GM12865 (cell line): ENCODE results near the gene RBPJ.
"Not testable (repeated sequence)": the region's sequence is repeated elsewhere in the genome, so short reads cannot be mapped to it uniquely, and the experiment has no call there.

Experiments used
- DNase-seq: peaks from one replicate; pipeline ENCODE4 v3.0.0; 2010; ENCODE audit warnings: low read depth
- H3K4me3 ChIP-seq: 2 replicates; pipeline ENCODE4 v1.5.1; 2011; ENCODE audit warnings: mild to moderate bottlenecking, low read depth, low read length, control low read depth
- TF ChIP-seq, protein P1 (sequence below): IDR thresholded peaks from 2 replicates; pipeline ENCODE4 v1.5.1; 2011; ENCODE audit warnings: low read length, control low read depth, low read depth, inconsistent platforms; ENCODE audit not compliant: insufficient read depth; ENCODE audit errors: missing control alignments

RBPJ gene

GRCh38 chr4:26311633-26312032 is 9.2 kb upstream of the RBPJ start:
- TF ChIP-seq, protein P1, sequence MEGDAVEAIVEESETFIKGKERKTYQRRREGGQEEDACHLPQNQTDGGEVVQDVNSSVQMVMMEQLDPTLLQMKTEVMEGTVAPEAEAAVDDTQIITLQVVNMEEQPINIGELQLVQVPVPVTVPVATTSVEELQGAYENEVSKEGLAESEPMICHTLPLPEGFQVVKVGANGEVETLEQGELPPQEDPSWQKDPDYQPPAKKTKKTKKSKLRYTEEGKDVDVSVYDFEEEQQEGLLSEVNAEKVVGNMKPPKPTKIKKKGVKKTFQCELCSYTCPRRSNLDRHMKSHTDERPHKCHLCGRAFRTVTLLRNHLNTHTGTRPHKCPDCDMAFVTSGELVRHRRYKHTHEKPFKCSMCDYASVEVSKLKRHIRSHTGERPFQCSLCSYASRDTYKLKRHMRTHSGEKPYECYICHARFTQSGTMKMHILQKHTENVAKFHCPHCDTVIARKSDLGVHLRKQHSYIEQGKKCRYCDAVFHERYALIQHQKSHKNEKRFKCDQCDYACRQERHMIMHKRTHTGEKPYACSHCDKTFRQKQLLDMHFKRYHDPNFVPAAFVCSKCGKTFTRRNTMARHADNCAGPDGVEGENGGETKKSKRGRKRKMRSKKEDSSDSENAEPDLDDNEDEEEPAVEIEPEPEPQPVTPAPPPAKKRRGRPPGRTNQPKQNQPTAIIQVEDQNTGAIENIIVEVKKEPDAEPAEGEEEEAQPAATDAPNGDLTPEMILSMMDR, result no peak
- H3K4me3 ChIP-seq, result no peak overlapping the region
- no peak for DNase-seq

DNA sequence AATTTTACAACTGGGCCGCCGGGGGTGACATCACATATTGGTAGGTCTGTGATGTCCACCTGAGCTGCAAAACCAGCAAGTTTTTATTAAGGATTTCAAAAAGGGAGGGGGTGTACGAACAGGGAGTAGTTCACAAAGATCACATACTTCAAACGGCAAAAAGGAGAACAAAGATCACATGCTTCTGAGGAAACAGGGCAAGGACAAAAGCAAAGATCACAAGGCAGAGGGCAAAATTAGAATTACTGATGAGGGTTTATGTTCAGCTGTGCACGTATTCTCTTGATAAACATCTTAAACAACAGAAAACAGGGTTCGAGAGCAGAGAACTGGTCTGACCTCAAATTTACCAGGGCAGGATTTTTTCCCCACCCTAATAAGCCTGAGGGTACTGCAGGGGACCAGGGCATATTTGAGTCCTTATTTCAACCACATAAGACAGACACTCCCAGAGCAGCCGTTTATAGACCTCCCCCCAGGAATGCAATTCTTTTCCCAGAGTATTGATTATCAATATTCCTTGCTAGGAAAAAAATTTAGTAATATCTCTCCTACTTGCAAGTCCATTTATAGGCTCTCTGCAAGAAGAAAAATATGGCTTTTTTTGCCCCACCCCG is 5.4 kb upstream of the RBPJ start:
- not testable (repeated sequence) for H3K4me3 ChIP-seq, DNase-seq

- H3K4me3 ChIP-seq, result peak overlapping the region; percentile 70
- no peak for DNase-seq
Observed at GRCh38 chr4:26317766-26318165, 3.0 kb upstream of the RBPJ start.

GRCh38 chr4:26319467-26319948 is 1.3 kb upstream of the RBPJ start:
- H3K4me3 ChIP-seq, result peak overlapping the region; percentile 98
- TF ChIP-seq, protein P1, result peak; percentile 21
- DNase-seq, result peak; percentile 100

More at GRCh38 chr4:26317766-26318165, 3.0 kb upstream of the RBPJ start:
- TF ChIP-seq, protein P1, result no peak

DNA sequence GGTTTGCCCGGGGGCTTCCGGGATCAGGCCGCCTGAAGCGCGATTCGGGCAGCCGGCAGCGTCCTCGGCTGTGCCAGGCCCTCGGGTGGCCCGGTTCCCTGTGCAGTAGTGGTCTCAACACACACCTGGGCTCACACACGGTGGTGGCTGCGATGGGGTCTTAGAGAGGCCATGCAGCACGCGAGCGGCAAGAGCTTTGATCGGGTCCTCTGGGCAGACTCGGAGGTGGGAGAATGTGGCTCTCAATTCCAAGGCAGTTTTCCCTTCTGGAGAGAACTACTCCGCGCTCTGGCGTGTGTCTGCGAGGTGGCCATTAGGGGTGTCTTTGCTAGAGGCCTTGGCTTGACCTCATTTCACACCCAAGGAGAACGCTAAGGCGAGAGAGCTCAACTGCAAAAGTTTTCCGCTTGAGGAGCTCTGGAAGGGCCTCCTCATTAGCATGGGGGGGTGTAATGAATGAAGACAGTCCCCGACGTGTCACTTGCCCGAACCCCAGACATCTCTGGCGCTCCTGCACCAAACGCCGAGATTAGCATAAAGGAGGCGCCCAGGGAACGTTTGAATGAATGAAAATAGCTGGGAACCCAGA is 771 bp upstream of the RBPJ start:
- peak; percentile 81 for DNase-seq
- TF ChIP-seq, protein P1, result no peak

GRCh38 chr4:26321373-26322221 is 783 bp downstream of the RBPJ start:
- DNase-seq, result peak; percentile 45

More for the DNA sequence above, 771 bp upstream of the RBPJ start:
- H3K4me3 ChIP-seq, result peak overlapping the region; percentile 98

More at GRCh38 chr4:26321373-26322221, 783 bp downstream of the RBPJ start:
- TF ChIP-seq, protein P1, result no peak
- peak overlapping the region; percentile 67 for H3K4me3 ChIP-seq
